K562 (cell line): Measurements from ENCODE around the gene BNIP5. TPM values are rescaled to one million over a fixed set of nuclear protein-coding genes. Genes with fewer than 3 reads are reported as not detected.
A peak's percentile ranks its signal among the peaks of the same experiment; 100 is the strongest.

Source experiments
- BRD4 ChIP-seq: fragments of 200-600 bp; sonication (generic); IDR thresholded peaks from 2 replicates; pipeline ENCODE4 v1.6.1; 2017; ENCODE audit warnings: inconsistent platforms
- CEBPB ChIP-seq: fragments of 450-650 bp; IDR thresholded peaks from 2 replicates; pipeline ENCODE4 v1.6.1; 2016; ENCODE audit warnings: missing genetic modification characterization, missing compliant biosample characterization
- CHD1 ChIP-seq: fragments of 200-600 bp; sonication (generic); IDR thresholded peaks from one replicate; pipeline ENCODE4 v1.6.1; 2012; ENCODE audit warnings: mild to moderate bottlenecking, moderate library complexity, low read length, inconsistent platforms
- FOSL1 ChIP-seq: fragments of 200-800 bp; sonication (Bioruptor generic); conservative IDR thresholded peaks from 2 replicates; pipeline ENCODE4 v1.6.1; 2016; ENCODE audit warnings: missing genetic modification characterization, missing compliant biosample characterization
- KLF13 ChIP-seq: fragments of 450-650 bp; IDR thresholded peaks from 2 replicates; pipeline ENCODE4 v1.6.1; 2016; ENCODE audit warnings: missing genetic modification characterization, low read depth, mild to moderate bottlenecking, missing compliant biosample characterization, moderate library complexity, borderline replicate concordance
- MCM5 ChIP-seq: fragments of 450-650 bp; IDR thresholded peaks from 2 replicates; pipeline ENCODE4 v1.6.1; 2016; ENCODE audit warnings: low read depth
- NFXL1 ChIP-seq: fragments of 450-650 bp; formaldehyde crosslinking; IDR thresholded peaks from 2 replicates; pipeline ENCODE4 v1.4.0; 2021; ENCODE audit warnings: mild to moderate bottlenecking
- SAFB2 ChIP-seq: fragments of 200-400 bp; formaldehyde crosslinking; IDR thresholded peaks from 2 replicates; pipeline ENCODE4 v1.6.1; 2018; ENCODE audit warnings: borderline replicate concordance, low read length, low read depth, moderate library complexity; ENCODE audit not compliant: severe bottlenecking
- SIX5 ChIP-seq, 2 experiments: IDR thresholded peaks; 2 replicates each; pipeline ENCODE4 v1.6.1; 2011; ENCODE audit warnings: low read length in 2 of 2, borderline replicate concordance in 1 of 2, low read depth in 1 of 2, mild to moderate bottlenecking in 1 of 2, moderate library complexity in 1 of 2; ENCODE audit not compliant: insufficient read depth in 1 of 2
- SMAD2 ChIP-seq: fragments of 150-350 bp; IDR thresholded peaks from 2 replicates; pipeline ENCODE4 v1.6.1; 2014; ENCODE audit warnings: low read depth, mild to moderate bottlenecking, low read length
- SP1 ChIP-seq: sonication (generic); formaldehyde crosslinking; IDR thresholded peaks from 2 replicates; pipeline ENCODE4 v1.8.1; 2022; ENCODE audit warnings: mild to moderate bottlenecking, missing genetic modification reagents
- TEAD1 ChIP-seq, 2 experiments: fragments of 450-650 bp in 1 of 2; sonication (generic) in 1 of 2; formaldehyde crosslinking; IDR thresholded peaks; 2 replicates each; pipeline versions ENCODE4 v1.4.0 to v1.8.0; 2020 to 2022; ENCODE audit warnings: mild to moderate bottlenecking in 2 of 2, missing genetic modification reagents in 1 of 2
- ZKSCAN3 ChIP-seq: fragments of 250-450 bp; sonication (Bioruptor Pico); IDR thresholded peaks from 2 replicates; pipeline ENCODE4 v1.4.0; 2020
- ZNF184 ChIP-seq: sonication (generic); formaldehyde crosslinking; IDR thresholded peaks from 2 replicates; pipeline ENCODE4 v1.5.0; 2020; ENCODE audit warnings: missing genetic modification reagents
- ZNF644 ChIP-seq: fragments of 200-800 bp; sonication (Bioruptor generic); IDR thresholded peaks from 2 replicates; pipeline ENCODE4 v1.6.1; 2016; ENCODE audit warnings: low read depth, missing genetic modification characterization, missing compliant biosample characterization
- ZNF717 ChIP-seq: fragments of 250-450 bp; sonication (Bioruptor Pico); IDR thresholded peaks from 2 replicates; pipeline ENCODE4 v1.5.0; 2021
- ZNF76 ChIP-seq: fragments of 250-450 bp; sonication (Bioruptor Pico); IDR thresholded peaks from 2 replicates; pipeline ENCODE4 v1.4.0; 2020; ENCODE audit warnings: mild to moderate bottlenecking, moderate library complexity, borderline replicate concordance
- polyA plus RNA-seq, 8 experiments: library from polyadenylated mRNA; depleted of rRNA in 4 of 8; stranded (reverse) in 5 of 8; unstranded in 3 of 8; fragments of >200 nt; fragmentation: Nextera tagmentation in 2 of 8; fragmentation: Illumina TruSeq in 1 of 8; extraction: Ambion mirVana in 2 of 8; extraction: Trizol in 1 of 8; gene quantifications; 2 replicates each; pipeline versions ENCODE4 v1.2.1 to v1.2.3, GENCODE V29; 2011 to 2014; ENCODE audit warnings: inconsistent platforms in 1 of 8, missing spikeins in 1 of 8
- total RNA-seq, 7 experiments: library from RNA; depleted of rRNA in 6 of 7; stranded (reverse); fragments of >200 nt in 6 of 7; fragmentation: Illumina TruSeq in 2 of 7; extraction: Trizol in 2 of 7; gene quantifications; 2 replicates each; pipeline versions ENCODE4 v1.2.1 to v1.2.3, GENCODE V29; 2011 to 2021; ENCODE audit warnings: low replicate concordance in 1 of 7
- TF ChIP-seq, protein P1 (sequence below): fragments of 450-650 bp; formaldehyde crosslinking; IDR thresholded peaks from 2 replicates; pipeline ENCODE4 v1.4.0; 2020; ENCODE audit warnings: mild to moderate bottlenecking, moderate library complexity
- TF ChIP-seq, protein P2 (sequence below): fragments of 250-450 bp; sonication (Bioruptor Pico); IDR thresholded peaks from 2 replicates; pipeline ENCODE4 v1.5.0; 2021
- TF ChIP-seq, protein P3 (sequence below): fragments of 250-450 bp; sonication (Bioruptor Pico); IDR thresholded peaks from 2 replicates; pipeline ENCODE4 v1.4.0; 2020

Gene BNIP5
- total and polyA plus RNA-seq, 9 of the 15 experiments (the other 6 are each of a cell fraction or from before 2014, with no cell fraction given), result not detected

DNA sequence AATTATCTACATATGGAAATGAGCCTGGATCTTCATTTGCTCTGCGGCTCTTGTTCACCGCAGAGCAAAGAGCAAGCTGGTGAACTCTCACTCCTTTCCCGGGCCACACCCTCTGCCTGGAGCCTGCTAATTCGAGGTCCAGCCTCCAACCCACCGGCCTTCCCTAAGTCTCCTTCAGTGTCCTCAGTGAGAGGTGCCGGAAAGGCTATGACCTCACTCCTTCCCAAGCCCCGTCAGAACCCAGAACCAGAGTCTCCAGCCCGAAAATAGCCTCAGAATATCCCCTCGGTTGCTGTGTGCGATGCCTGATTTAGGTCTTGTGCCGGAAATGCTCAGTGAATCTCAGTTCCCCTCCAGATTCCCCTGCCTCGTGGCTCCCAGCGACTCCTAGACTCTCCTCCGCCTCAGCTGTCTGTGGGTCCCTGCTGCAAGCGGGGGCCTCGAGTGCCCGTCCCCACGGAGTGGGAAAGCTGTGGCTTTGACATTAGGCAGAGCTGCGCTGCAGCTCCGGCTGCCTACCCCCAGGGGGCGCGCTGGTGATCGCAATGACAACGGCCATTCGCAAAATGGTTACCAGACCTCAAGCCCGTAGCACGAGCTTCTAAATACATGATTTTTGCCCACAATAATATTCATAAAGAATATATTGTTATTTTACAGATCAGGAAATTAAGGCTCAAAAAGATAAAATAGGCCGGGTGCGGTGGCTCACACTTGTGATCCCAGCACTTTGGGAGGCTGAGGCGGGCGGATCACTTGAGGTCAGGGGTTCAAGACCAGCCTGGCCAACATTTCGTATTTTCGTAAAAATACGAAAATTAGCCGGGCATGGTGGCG, 4.1 kb upstream of the BNIP5 start (continued):
- TF ChIP-seq ZNF76 (CRISPR knock-in tag), result no peak
- TF ChIP-seq ZNF717 (CRISPR knock-in tag), result no peak
- no peak for TF ChIP-seq ZKSCAN3 (CRISPR knock-in tag)
- TF ChIP-seq CHD1, result no peak
- TF ChIP-seq CEBPB (tag), result no peak
- TF ChIP-seq, protein P1, sequence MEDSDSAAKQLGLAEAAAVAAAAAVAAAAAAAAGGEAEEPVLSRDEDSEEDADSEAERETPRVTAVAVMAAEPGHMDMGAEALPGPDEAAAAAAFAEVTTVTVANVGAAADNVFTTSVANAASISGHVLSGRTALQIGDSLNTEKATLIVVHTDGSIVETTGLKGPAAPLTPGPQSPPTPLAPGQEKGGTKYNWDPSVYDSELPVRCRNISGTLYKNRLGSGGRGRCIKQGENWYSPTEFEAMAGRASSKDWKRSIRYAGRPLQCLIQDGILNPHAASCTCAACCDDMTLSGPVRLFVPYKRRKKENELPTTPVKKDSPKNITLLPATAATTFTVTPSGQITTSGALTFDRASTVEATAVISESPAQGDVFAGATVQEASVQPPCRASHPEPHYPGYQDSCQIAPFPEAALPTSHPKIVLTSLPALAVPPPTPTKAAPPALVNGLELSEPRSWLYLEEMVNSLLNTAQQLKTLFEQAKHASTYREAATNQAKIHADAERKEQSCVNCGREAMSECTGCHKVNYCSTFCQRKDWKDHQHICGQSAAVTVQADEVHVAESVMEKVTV, result peak; percentile 73
- TF ChIP-seq SIX5 (IDR thresholded peaks at IDR 0.05; ENCODE audit: borderline replicate concordance in 1 of 2, insufficient read depth in 1 of 2, low read depth in 1 of 2, low read length in 2 of 2), result no peak
- TF ChIP-seq SMAD2, result no peak
- TF ChIP-seq TEAD1 (CRISPR knock-in tag; IDR thresholded peaks at IDR 0.05), result peak in 1 of 2 experiments; percentile 78; a peak in 2 of 4 replicates
- TF ChIP-seq SP1, result peak; percentile 33; the same call in 1 of the 2 replicates
- no peak for TF ChIP-seq SAFB2
- no peak for TF ChIP-seq NFXL1 (CRISPR knock-in tag)
- TF ChIP-seq MCM5, result no peak
- no peak for TF ChIP-seq BRD4
- TF ChIP-seq, protein P2, sequence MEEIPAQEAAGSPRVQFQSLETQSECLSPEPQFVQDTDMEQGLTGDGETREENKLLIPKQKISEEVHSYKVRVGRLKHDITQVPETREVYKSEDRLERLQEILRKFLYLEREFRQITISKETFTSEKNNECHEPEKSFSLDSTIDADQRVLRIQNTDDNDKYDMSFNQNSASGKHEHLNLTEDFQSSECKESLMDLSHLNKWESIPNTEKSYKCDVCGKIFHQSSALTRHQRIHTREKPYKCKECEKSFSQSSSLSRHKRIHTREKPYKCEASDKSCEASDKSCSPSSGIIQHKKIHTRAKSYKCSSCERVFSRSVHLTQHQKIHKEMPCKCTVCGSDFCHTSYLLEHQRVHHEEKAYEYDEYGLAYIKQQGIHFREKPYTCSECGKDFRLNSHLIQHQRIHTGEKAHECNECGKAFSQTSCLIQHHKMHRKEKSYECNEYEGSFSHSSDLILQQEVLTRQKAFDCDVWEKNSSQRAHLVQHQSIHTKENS, result no peak
- TF ChIP-seq, protein P3, sequence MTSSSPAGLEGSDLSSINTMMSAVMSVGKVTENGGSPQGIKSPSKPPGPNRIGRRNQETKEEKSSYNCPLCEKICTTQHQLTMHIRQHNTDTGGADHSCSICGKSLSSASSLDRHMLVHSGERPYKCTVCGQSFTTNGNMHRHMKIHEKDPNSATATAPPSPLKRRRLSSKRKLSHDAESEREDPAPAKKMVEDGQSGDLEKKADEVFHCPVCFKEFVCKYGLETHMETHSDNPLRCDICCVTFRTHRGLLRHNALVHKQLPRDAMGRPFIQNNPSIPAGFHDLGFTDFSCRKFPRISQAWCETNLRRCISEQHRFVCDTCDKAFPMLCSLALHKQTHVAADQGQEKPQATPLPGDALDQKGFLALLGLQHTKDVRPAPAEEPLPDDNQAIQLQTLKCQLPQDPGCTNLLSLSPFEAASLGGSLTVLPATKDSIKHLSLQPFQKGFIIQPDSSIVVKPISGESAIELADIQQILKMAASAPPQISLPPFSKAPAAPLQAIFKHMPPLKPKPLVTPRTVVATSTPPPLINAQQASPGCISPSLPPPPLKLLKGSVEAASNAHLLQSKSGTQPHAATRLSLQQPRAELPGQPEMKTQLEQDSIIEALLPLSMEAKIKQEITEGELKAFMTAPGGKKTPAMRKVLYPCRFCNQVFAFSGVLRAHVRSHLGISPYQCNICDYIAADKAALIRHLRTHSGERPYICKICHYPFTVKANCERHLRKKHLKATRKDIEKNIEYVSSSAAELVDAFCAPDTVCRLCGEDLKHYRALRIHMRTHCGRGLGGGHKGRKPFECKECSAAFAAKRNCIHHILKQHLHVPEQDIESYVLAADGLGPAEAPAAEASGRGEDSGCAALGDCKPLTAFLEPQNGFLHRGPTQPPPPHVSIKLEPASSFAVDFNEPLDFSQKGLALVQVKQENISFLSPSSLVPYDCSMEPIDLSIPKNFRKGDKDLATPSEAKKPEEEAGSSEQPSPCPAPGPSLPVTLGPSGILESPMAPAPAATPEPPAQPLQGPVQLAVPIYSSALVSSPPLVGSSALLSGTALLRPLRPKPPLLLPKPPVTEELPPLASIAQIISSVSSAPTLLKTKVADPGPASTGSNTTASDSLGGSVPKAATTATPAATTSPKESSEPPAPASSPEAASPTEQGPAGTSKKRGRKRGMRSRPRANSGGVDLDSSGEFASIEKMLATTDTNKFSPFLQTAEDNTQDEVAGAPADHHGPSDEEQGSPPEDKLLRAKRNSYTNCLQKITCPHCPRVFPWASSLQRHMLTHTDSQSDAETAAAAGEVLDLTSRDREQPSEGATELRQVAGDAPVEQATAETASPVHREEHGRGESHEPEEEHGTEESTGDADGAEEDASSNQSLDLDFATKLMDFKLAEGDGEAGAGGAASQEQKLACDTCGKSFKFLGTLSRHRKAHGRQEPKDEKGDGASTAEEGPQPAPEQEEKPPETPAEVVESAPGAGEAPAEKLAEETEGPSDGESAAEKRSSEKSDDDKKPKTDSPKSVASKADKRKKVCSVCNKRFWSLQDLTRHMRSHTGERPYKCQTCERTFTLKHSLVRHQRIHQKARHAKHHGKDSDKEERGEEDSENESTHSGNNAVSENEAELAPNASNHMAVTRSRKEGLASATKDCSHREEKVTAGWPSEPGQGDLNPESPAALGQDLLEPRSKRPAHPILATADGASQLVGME (CRISPR knock-in tag), result no peak
- TF ChIP-seq FOSL1, result no peak
- no peak for TF ChIP-seq ZNF184 (CRISPR knock-in tag)
- no peak for TF ChIP-seq ZNF644
- TF ChIP-seq KLF13 (tag), result no peak
